ENCODE measurements around the gene CHN2. TPM values are rescaled to one million over a fixed set of nuclear protein-coding genes. Genes with fewer than 3 reads are reported as not detected.

CHN2 gene
- total RNA-seq, 2 donors from 2014 or later: 7.0 to 29.1 TPM

- no peaks in the 10 kb centered on the region for H3K36me3 ChIP-seq
- no peak for DNase-seq (ENCODE audit: low spot score)
- peak overlapping the region; percentile 39 to 63 for H3K27ac ChIP-seq
- no peak overlapping the region for H3K4me3 ChIP-seq
- TF ChIP-seq POLR2A (IDR thresholded peaks at IDR 0.05) (no peak), POLR2AphosphoS5 (IDR thresholded peaks at IDR 0.05) (no peak)
- TF ChIP-seq, protein P1, sequence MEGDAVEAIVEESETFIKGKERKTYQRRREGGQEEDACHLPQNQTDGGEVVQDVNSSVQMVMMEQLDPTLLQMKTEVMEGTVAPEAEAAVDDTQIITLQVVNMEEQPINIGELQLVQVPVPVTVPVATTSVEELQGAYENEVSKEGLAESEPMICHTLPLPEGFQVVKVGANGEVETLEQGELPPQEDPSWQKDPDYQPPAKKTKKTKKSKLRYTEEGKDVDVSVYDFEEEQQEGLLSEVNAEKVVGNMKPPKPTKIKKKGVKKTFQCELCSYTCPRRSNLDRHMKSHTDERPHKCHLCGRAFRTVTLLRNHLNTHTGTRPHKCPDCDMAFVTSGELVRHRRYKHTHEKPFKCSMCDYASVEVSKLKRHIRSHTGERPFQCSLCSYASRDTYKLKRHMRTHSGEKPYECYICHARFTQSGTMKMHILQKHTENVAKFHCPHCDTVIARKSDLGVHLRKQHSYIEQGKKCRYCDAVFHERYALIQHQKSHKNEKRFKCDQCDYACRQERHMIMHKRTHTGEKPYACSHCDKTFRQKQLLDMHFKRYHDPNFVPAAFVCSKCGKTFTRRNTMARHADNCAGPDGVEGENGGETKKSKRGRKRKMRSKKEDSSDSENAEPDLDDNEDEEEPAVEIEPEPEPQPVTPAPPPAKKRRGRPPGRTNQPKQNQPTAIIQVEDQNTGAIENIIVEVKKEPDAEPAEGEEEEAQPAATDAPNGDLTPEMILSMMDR (IDR thresholded peaks at IDR 0.05): no peak
- no peaks in the 10 kb centered on the region for H3K9me3 ChIP-seq
- no peaks in the 10 kb centered on the region for H3K27me3 ChIP-seq (replicated peaks; ENCODE audit: insufficient read depth)
- intact Hi-C loops (cut with DNase I): no loop called here
- 51% methylated on average over 17 of the region's 17 CpGs for WGBS
- peaks cover 3% of the 10 kb centered on the region for H3K4me1 ChIP-seq (replicated peaks)
These were observed 285.0 kb downstream of the CHN2 start for GRCh38 chr7:29479301-29480200.

DNA sequence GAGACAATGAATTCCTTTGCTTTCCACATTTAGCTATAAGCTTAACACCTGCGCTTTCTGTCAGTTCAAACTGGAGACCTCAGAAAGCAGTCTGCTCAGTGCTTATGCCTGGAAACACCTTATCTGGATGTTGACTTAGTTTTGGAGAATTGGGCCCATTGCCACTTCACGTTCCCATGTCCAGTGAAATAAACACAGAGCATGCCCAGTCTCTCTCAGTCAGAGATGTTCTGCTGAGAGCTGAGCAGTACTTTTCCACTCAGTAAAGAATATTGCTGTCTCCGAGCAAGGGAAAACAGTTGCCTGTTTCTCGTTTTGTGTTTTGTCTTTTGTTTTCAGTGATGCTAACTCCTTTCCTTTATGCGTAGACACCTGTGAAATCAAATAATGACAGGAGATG is 285.9 kb downstream of the CHN2 start:
- TF ChIP-seq POLR2A (IDR thresholded peaks at IDR 0.05) (no peak), POLR2AphosphoS5 (IDR thresholded peaks at IDR 0.05) (peak; percentile 67)
- DNase-seq (ENCODE audit: low spot score): peak; percentile 29
- Histone ChIP-seq H3K27me3 (replicated peaks; ENCODE audit: insufficient read depth) (no peaks in the 10 kb centered on the region), H3K36me3 (no peaks in the 10 kb centered on the region), H3K4me3 (no peak overlapping the region), H3K27ac (peak overlapping the region; percentile 39 to 63), H3K9me3 (no peaks in the 10 kb centered on the region), H3K4me1 (replicated peaks) (peaks cover 3% of the 10 kb centered on the region)
- WGBS: 41% methylated on average over 5 of the region's 5 CpGs
- intact Hi-C loops (cut with DNase I): no loop called here

- Histone ChIP-seq H3K27ac (peak overlapping the region; percentile 39 to 63), H3K27me3 (replicated peaks; ENCODE audit: insufficient read depth) (no peaks in the 10 kb centered on the region), H3K36me3 (no peaks in the 10 kb centered on the region), H3K9me3 (no peaks in the 10 kb centered on the region), H3K4me1 (replicated peaks) (peaks cover 3% of the 10 kb centered on the region), H3K4me3 (no peak overlapping the region)
- WGBS: 50% methylated on average over 5 of the region's 5 CpGs
- DNase-seq (ENCODE audit: low spot score): no peak
- intact Hi-C loops (cut with DNase I): no loop called here
- TF ChIP-seq POLR2AphosphoS5 (IDR thresholded peaks at IDR 0.05): no peak
- TF ChIP-seq, protein P1 (IDR thresholded peaks at IDR 0.05): no peak
- TF ChIP-seq POLR2A (IDR thresholded peaks at IDR 0.05): no peak
These were observed 286.5 kb downstream of the CHN2 start for GRCh38 chr7:29480934-29481651.

- Histone ChIP-seq H3K36me3 (no peaks in the 10 kb centered on the region), H3K27ac (no peak overlapping the region), H3K4me1 (replicated peaks) (peaks cover 3% of the 10 kb centered on the region), H3K4me3 (no peak overlapping the region), H3K9me3 (no peaks in the 10 kb centered on the region), H3K27me3 (replicated peaks; ENCODE audit: insufficient read depth) (no peaks in the 10 kb centered on the region)
- intact Hi-C loops (cut with DNase I): no loop called here
- no peak for DNase-seq (ENCODE audit: low spot score)
- 83% methylated on average over 4 of the region's 4 CpGs for WGBS
- TF ChIP-seq POLR2AphosphoS5 (IDR thresholded peaks at IDR 0.05) (no peak), POLR2A (IDR thresholded peaks at IDR 0.05) (no peak)
- TF ChIP-seq, protein P1 (IDR thresholded peaks at IDR 0.05): no peak
These were observed 287.5 kb downstream of the CHN2 start for GRCh38 chr7:29482056-29482455.

Data from prostate gland (tissue), 2 donors.